ENCODE results near the gene KRTAP9-4.
"Not testable (repeated sequence)": the region's sequence is repeated elsewhere in the genome, so short reads cannot be mapped to it uniquely, and the experiment has no call there.

The KRTAP9-4 gene

DNA sequence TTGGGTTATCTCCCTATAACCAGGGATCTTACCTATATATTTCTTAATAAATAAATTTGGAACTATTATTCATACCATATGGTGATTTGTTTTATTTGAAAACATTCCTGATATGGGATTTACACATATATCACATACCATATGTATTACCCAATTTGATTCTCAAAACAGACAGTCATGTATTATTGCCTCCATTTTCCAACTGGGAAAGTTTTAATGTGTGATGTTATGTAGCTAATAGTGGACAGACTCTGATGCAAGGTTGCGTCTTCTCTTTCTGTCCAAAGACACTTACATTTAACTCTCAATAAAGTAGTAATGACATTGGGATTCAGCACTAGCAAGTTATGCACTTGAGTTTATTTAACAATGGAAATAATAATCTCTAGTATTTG, 6.8 kb downstream of the KRTAP9-4 start:
- H3K4me3 ChIP-seq (ENCODE audit: low read depth, low read length) = no peak overlapping the region
- TF ChIP-seq, protein P1, sequence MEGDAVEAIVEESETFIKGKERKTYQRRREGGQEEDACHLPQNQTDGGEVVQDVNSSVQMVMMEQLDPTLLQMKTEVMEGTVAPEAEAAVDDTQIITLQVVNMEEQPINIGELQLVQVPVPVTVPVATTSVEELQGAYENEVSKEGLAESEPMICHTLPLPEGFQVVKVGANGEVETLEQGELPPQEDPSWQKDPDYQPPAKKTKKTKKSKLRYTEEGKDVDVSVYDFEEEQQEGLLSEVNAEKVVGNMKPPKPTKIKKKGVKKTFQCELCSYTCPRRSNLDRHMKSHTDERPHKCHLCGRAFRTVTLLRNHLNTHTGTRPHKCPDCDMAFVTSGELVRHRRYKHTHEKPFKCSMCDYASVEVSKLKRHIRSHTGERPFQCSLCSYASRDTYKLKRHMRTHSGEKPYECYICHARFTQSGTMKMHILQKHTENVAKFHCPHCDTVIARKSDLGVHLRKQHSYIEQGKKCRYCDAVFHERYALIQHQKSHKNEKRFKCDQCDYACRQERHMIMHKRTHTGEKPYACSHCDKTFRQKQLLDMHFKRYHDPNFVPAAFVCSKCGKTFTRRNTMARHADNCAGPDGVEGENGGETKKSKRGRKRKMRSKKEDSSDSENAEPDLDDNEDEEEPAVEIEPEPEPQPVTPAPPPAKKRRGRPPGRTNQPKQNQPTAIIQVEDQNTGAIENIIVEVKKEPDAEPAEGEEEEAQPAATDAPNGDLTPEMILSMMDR (conservative IDR thresholded peaks at IDR 0.05; ENCODE audit: low read depth, low read length) = no peak
- no peak for DNase-seq (ENCODE audit: low read depth)

DNA sequence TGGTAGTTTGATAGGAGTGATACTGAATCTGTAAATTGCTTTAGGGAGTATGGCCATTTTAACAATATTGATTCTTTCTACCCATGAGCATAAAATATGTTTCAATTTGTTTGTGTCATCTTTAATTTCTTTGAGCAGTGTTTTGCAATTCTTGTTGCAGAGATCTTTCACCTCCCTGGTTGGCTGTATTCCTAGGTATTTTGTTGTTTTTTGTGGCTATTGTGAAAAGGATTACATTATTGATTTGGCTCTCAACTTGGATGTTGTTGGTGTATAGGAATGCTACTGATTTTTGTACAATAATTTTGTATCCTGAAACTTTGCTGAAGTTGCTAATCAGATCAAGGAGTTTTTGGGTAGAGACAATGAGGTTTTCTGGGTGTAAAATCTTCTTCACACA, 8.9 kb downstream of the KRTAP9-4 start:
- H3K4me3 ChIP-seq (ENCODE audit: low read depth, low read length) = no peak overlapping the region
- no peak for DNase-seq (ENCODE audit: low read depth)
- TF ChIP-seq, protein P1 (conservative IDR thresholded peaks at IDR 0.05; ENCODE audit: low read depth, low read length) = no peak

DNA sequence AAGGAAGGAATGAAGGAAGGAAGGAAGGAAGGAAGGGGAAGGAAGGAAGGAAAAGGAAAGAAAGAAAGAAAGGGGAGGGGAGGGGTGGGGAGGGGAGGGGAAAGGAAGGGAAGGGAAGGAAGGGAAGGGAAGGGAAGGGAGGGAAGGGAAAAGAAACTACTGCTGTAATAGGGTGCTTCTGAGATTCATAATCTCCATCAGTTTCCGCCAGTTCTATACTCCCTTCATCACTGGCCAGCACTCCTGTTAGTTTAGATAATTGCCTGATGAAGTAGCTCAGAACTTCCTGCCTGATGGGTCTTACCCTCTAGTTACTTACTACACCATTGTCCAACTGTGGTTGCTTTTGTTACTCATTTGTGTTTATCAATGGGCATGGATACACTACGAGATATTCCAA, 13.7 kb downstream of the KRTAP9-4 start:
- TF ChIP-seq, protein P1 (conservative IDR thresholded peaks at IDR 0.05; ENCODE audit: low read depth, low read length) = no peak
- no peak for DNase-seq (ENCODE audit: low read depth)

DNA sequence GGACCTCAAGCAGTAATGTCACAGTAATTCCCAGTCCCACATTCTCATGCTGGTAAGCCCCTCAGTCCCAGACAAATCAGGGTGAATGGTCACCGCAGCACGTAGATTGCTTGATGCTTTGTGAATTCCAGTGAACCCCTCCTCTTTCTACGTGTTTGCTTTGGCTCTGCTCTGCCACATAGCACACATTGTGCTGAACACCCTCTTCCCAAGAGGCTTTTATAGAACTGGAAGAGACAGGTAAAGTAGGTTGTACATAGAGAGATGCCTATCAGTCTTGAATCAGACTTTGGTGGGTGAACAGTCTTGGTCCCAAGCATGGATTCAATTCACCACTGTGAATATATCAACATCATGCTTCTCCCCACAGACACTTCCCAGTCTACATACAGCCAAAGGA, 15.1 kb downstream of the KRTAP9-4 start:
- no peak for DNase-seq (ENCODE audit: low read depth)
- no peak overlapping the region for H3K4me3 ChIP-seq (ENCODE audit: low read depth, low read length)
- TF ChIP-seq, protein P1 (conservative IDR thresholded peaks at IDR 0.05; ENCODE audit: low read depth, low read length) = no peak

More for the DNA sequence above, 13.7 kb downstream of the KRTAP9-4 start:
- H3K4me3 ChIP-seq (ENCODE audit: low read depth, low read length) = no peak overlapping the region

DNA sequence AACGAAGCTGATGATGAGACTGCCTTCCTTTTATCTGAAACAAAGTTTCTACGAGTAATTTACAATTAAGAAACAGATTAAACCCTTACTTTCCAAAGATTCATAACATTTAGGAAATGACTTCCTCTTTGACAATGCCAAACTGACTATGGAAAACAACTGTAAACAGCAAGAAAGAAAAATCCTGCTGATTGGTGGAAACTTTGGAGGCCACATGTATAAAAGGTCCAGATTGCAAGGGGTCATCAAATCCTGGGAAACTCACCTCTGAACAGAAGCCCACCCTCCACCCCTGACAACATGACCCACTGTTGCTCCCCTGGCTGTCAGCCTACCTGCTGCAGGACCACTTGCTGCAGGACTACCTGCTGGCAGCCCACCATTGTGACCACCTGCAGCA, 15.6 kb downstream of the KRTAP9-4 start, which contains the start of gene KRTAP9-6:
KRTAP9-6 (plus strand) TSS at position 301 of the 400 bp plus-strand sequence; CDS start at position 301, 0 bp downstream.
- TF ChIP-seq, protein P1 (conservative IDR thresholded peaks at IDR 0.05; ENCODE audit: low read depth, low read length) = no peak

DNA sequence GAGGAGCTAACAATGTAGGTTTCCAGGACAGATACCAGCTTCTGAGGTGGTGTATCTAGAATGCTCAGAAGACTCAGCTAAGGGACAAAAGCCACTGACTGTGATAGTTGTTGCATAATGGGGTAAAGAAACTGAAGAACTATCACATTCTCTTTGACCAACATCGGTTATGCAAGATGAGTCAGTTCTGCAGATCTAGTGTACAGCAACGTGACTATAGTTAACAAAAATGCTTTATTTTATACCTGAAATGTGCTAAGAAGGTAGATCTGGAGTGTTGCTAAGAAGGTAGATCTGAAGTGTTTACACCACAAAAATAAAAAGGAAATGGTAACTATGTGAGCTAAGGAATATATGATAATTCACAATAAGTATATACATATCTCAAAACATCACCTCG, 18.2 kb downstream of the KRTAP9-4 start:
- TF ChIP-seq, protein P1 (conservative IDR thresholded peaks at IDR 0.05; ENCODE audit: low read depth, low read length) = no peak
- DNase-seq (ENCODE audit: low read depth) = no peak
- H3K4me3 ChIP-seq (ENCODE audit: low read depth, low read length) = no peak overlapping the region

More for the DNA sequence above, 15.6 kb downstream of the KRTAP9-4 start, which contains the start of gene KRTAP9-6:
- DNase-seq (ENCODE audit: low read depth) = no peak
- H3K4me3 ChIP-seq (ENCODE audit: low read depth, low read length) = no peak within 1 kb of the TSS

DNA sequence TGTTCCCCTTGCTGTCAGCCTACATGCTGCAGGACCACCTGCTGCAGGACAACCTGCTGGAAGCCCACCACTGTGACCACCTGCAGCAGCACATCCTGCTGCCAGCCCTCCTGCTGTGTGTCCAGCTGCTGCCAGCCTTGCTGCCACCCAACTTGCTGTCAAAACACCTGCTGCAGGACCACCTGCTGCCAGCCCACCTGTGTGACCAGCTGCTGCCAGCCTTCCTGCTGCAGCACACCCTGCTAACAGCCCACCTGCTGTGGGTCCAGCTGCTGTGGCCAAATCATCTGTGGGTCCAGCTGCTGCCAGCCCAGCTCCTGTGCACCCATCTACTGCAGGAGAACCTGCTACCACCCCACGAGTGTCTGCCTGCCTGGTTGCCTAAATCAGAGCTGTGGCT, 21.8 kb downstream of the KRTAP9-4 start:
- DNase-seq (ENCODE audit: low read depth); H3K4me3 ChIP-seq (ENCODE audit: low read depth, low read length): not testable (repeated sequence)

Data from choroid plexus epithelial cell (primary cell).